ENCODE measurements around the gene MTCL3.

MTCL3 gene

DNA sequence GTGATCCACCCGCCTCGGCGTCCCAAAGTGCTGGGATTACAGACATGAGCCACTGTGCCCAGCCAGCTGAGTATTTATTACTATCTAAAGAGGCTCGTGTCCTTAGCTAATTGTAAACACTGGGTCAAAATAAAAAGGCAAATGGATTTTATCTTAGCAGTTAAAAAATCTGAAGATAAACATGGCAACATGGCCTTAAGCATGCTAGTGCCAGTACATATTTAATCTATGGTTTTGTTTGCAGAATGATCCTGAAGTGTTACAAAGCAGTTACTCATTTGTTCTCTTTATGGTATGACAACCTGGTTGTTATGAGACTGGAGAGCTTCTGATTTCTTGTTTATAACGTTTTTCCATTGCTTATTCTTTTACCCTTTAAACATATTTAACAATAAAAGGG, 56.1 kb downstream of the MTCL3 start:
- TF ChIP-seq CTCF (conservative IDR thresholded peaks at IDR 0.05; ENCODE audit: low read depth, low read length) = no peak
- Histone ChIP-seq H3K4me2 (no peak overlapping the region), H3K27ac (no peak overlapping the region), H3K27me3 (ENCODE audit: insufficient read depth, low read depth) (no peaks in the 10 kb centered on the region), H3K79me2 (ENCODE audit: insufficient read depth, low read depth) (no peaks in the 10 kb centered on the region), H3K4me1 (ENCODE audit: low read depth, poor library complexity, severe bottlenecking) (no peaks in the 10 kb centered on the region), H3K36me3 (ENCODE audit: insufficient read depth) (no peaks in the 10 kb centered on the region), H4K20me1 (ENCODE audit: insufficient read depth) (no peaks in the 10 kb centered on the region), H3K4me3 (IDR thresholded peaks at IDR 0.05; ENCODE audit: insufficient read depth, low read depth, low read length) (no peak overlapping the region), H3K9ac (no peak overlapping the region), H2AFZ (ENCODE audit: low read depth) (no peak overlapping the region)

DNA sequence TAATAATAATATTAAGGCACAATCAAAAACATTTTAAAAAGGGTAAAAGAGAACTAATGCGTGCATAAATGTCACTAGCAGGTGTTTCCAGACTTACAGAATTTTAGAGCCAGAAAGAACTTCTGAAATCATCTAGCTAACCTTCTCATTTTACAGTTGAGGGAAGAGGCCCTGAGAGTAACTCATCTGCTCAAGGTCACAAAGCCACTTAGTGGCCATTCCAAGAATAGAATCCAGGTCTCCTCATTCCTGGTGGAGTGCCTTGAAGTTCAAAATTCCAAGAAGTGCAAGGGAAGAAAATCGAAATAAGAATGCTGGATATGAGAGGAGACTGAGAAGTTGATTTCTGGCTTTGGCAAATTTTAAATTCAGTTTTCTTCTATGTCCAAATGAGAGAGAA, 56.8 kb downstream of the MTCL3 start:
- H4K20me1 ChIP-seq (ENCODE audit: insufficient read depth) = no peaks in the 10 kb centered on the region
- H3K27ac ChIP-seq = no peak overlapping the region
- no peaks in the 10 kb centered on the region for H3K36me3 ChIP-seq (ENCODE audit: insufficient read depth)
- H3K4me2 ChIP-seq = no peak overlapping the region
- H3K4me1 ChIP-seq (ENCODE audit: low read depth, poor library complexity, severe bottlenecking) = no peaks in the 10 kb centered on the region
- TF ChIP-seq CTCF (conservative IDR thresholded peaks at IDR 0.05; ENCODE audit: low read depth, low read length) = no peak
- H2AFZ ChIP-seq (ENCODE audit: low read depth) = no peak overlapping the region
- H3K27me3 ChIP-seq (ENCODE audit: insufficient read depth, low read depth) = no peaks in the 10 kb centered on the region
- no peaks in the 10 kb centered on the region for H3K79me2 ChIP-seq (ENCODE audit: insufficient read depth, low read depth)
- no peak overlapping the region for H3K4me3 ChIP-seq (IDR thresholded peaks at IDR 0.05; ENCODE audit: insufficient read depth, low read depth, low read length)
- no peak overlapping the region for H3K9ac ChIP-seq

- Histone ChIP-seq H3K27me3 (ENCODE audit: insufficient read depth, low read depth) (no peaks in the 10 kb centered on the region), H3K36me3 (ENCODE audit: insufficient read depth) (no peaks in the 10 kb centered on the region), H3K79me2 (ENCODE audit: insufficient read depth, low read depth) (no peaks in the 10 kb centered on the region), H3K9ac (no peak overlapping the region), H4K20me1 (ENCODE audit: insufficient read depth) (no peaks in the 10 kb centered on the region), H3K4me3 (IDR thresholded peaks at IDR 0.05; ENCODE audit: insufficient read depth, low read depth, low read length) (no peak overlapping the region), H3K4me1 (ENCODE audit: low read depth, poor library complexity, severe bottlenecking) (no peaks in the 10 kb centered on the region), H3K4me2 (no peak overlapping the region), H2AFZ (ENCODE audit: low read depth) (no peak overlapping the region), H3K27ac (no peak overlapping the region)
- TF ChIP-seq CTCF (conservative IDR thresholded peaks at IDR 0.05; ENCODE audit: low read depth, low read length) = no peak
These were observed 58.7 kb downstream of the MTCL3 start for GRCh38 chr6:127460465-127460864.

GRCh38 chr6:127459231-127459641, 59.9 kb downstream of the MTCL3 start, which contains the start of gene KIAA0408:
TSS of gene KIAA0408 (minus strand) at chr6:127459389. CDS start at chr6:127453981, 5,408 bp downstream.
- H3K4me3 ChIP-seq (IDR thresholded peaks at IDR 0.05; ENCODE audit: insufficient read depth, low read depth, low read length) = no peak within 1 kb of the TSS
- H4K20me1 ChIP-seq (ENCODE audit: insufficient read depth) = no peaks in the 10 kb centered on the region
- H3K36me3 ChIP-seq (ENCODE audit: insufficient read depth) = no peaks in the 10 kb centered on the region
- no peak within 1 kb of the TSS for H2AFZ ChIP-seq (ENCODE audit: low read depth)
- no peaks in the 10 kb centered on the region for H3K27me3 ChIP-seq (ENCODE audit: insufficient read depth, low read depth)
- H3K79me2 ChIP-seq (ENCODE audit: insufficient read depth, low read depth) = no peaks in the 10 kb centered on the region
- no peak within 1 kb of the TSS for H3K4me2 ChIP-seq
- no peaks in the 10 kb centered on the region for H3K4me1 ChIP-seq (ENCODE audit: low read depth, poor library complexity, severe bottlenecking)
- no peak for TF ChIP-seq CTCF (conservative IDR thresholded peaks at IDR 0.05; ENCODE audit: low read depth, low read length)
- H3K9ac ChIP-seq = no peak within 1 kb of the TSS
- no peak within 1 kb of the TSS for H3K27ac ChIP-seq

Measured in KMS-11 (cell line).